Measurements from ENCODE around the gene FCHSD2. TPM values are rescaled to one million over a fixed set of nuclear protein-coding genes. Genes with fewer than 3 reads are reported as not detected.
"Not testable (repeated sequence)": the region's sequence is repeated elsewhere in the genome, so short reads cannot be mapped to it uniquely, and the experiment has no call there.

Gene FCHSD2
- total RNA-seq, 1 donor from 2014 or later: 19.2 TPM

- ATAC-seq; DNase-seq (ENCODE audit: low spot score): not testable (repeated sequence)
These were observed 330.4 kb downstream of the FCHSD2 start for GRCh38 chr11:72811686-72812085.

DNA sequence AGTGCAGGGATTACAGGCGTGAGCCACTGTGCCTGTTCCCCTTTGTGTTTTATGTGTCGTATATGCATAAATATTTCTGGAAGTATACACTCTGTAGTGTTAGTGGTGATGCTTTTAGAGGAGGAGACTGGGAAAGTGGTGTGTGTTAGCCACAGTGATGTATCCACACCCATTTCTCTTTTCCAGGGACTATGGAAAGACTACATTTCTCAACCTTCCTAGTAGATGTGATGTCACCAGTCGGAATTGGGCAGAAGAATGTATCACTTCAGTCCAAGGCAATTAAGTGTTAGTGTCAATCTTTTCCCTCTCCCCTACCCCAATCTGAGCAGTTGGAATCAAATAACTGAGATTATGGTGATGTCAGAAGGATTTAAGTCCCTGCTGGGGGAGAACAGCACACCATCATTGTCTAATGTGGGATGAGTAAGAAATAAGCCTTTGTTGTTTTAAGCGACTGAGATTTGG lies 333.8 kb downstream of the FCHSD2 start:
- DNase-seq (ENCODE audit: low spot score) (no peak), ATAC-seq (no peak)

GRCh38 chr11:72807792-72808191 lies 334.3 kb downstream of the FCHSD2 start:
- peak; percentile 31 for ATAC-seq

GRCh38 chr11:72807021-72807693 lies 335.0 kb downstream of the FCHSD2 start:
- DNase-seq (ENCODE audit: low spot score) (no peak), ATAC-seq (peak; percentile 82)

More at GRCh38 chr11:72807792-72808191, 334.3 kb downstream of the FCHSD2 start:
- DNase-seq (ENCODE audit: low spot score): no peak

GRCh38 chr11:72806378-72806777 lies 335.7 kb downstream of the FCHSD2 start:
- DNase-seq (ENCODE audit: low spot score); ATAC-seq: not testable (repeated sequence)

DNA sequence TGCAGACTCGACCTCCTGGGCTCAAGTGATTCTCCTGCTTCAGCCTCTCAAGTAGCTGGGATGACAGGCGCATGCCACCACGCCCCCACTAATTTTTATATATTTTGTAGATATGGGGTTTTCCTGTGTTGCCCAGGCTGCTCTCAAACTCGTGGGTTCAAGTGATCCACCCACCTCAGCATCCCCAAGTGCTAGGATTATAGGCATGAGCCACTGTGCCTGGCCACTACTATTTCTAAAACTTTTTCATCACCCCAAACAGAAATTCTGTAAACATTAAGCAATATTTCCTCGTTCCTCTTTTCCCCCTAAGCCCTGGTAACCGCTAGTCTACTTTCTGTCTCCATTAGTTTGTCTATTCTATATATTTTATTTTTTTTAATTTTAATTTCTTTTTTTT lies 336.9 kb downstream of the FCHSD2 start:
- no peak for DNase-seq (ENCODE audit: low spot score)
- no peak for ATAC-seq

DNA sequence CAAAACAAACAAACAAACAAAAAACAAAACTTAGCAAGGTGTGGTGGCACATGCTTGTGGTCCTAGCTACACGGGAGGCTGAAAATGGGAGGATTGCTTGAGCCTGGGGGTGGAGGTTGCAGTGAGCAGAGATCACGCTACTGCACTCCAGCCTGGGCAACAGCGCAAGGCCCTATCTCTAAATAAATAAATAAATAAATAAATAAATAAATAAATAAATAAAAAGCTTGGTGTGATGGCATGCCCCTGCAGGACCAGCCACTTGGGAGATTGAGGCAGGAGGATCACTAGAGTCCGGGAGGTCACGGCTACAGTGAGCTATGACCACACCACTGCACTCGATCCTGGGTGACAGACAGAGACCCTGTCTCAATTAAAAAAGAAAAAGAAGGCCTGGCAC lies 339.3 kb downstream of the FCHSD2 start:
- DNase-seq (ENCODE audit: low spot score) (no peak), ATAC-seq (no peak)

GRCh38 chr11:72799441-72799840 lies 342.7 kb downstream of the FCHSD2 start:
- ATAC-seq (no peak), DNase-seq (ENCODE audit: low spot score) (no peak)

DNA sequence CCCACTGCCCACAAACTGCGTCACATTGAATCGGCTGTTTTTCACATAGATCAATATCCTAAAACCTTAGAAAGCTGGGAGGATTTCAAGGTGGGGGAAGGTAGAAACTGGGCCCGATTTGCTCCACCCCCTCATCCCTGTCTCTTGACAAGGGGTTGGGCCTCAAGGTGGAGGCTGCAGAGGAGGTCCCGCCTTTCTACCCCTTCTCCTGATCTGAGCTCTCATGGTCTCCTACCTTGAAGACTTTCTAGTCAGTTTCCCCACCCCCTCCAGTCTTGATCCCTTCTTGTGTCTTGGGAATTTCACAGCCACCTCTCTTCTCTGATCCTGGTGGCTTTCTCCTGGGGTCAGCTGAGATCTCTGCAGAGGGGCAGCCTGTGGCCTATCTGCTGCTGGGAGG lies 343.8 kb downstream of the FCHSD2 start:
- no peak for ATAC-seq
- no peak for DNase-seq (ENCODE audit: low spot score)

DNA sequence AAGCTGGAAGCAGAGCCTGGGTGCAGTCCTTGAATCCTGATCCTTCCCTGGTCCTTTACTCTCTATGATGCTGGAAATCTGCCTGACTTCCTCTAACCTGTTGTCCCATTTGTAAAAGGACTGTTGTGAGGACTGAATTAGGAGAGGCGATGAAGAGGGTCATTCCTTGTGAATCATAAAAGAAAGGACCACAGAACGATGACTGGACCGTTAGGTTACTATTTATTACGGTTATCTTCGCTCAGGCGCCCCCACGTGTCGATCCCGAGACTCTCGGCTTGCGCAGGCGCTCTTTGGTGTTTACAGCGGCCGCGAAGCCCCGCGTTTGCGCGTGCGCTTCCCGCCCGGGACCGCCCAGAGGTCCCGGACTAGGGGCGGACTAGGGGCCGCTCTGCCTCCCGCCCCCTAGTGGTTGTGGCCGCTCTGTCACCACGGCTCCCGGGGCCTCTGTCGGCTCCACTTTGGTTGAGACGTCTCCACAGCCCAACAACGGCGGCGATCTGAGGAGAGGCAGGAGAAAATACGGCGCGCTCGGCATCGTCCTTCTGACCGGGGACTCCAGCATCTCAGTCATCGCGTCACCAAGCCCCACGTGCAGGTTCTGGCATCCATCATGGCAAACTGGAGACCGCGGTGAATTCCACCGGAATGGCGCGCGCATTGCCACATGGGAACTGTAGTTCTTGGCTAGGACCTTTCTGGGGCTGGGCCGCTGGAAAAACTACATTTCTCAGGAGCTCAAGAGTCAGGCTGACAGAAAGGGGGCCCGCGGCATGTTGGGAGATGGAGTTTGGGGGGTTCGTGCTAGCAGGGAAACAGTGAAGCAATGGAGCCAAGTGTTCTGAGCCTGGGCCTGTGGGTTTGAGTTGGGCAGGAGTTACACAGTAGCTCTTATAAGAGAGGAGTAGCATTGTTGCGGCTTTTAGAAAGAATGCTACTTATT lies 348.4 kb downstream of the FCHSD2 start, which contains the start of gene STARD10:
Gene STARD10 (minus strand): TSS at position 623 of the 943 bp plus-strand sequence. CDS start 12,866 bp downstream, outside the sequence.
- ATAC-seq: peak; percentile 91

GRCh38 chr11:72793076-72793424 lies 349.1 kb downstream of the FCHSD2 start:
- ATAC-seq: no peak
- no peak for DNase-seq (ENCODE audit: low spot score)

More for the DNA sequence above, 348.4 kb downstream of the FCHSD2 start, which contains the start of gene STARD10:
- DNase-seq (ENCODE audit: low spot score): peak; percentile 97

DNA sequence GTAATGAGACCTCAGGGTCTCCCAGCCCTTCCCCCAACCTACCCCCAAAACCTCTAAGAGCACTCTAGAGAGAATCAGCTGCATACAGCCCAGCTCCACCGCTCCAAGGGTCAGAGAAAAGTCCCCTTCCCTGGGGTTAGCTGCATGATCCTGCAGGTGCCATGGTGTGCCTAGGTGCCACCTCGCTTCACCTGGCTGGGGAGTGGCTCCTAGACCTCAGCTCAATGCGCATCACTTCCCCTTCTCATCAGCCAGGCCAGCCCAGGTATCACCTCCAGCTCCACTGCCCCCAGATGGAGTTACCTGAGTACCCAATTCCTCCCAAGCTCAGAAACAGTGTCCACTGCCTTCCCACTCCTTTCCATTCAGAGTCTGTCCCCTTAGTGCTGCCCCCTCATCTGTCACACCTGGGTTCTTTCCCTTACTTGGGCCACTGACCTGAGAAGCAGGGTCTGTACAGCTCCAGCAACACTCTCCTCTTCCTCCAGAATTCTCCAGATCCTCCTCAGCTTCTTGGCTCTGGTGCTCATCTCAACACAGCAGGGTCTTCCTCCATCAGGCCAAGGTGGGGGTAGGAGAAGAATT lies 349.6 kb downstream of the FCHSD2 start:
- DNase-seq (ENCODE audit: low spot score) (no peak), ATAC-seq (no peak)

- DNase-seq (ENCODE audit: low spot score); ATAC-seq: not testable (repeated sequence)
These were observed 350.9 kb downstream of the FCHSD2 start for GRCh38 chr11:72791228-72791627.

DNA sequence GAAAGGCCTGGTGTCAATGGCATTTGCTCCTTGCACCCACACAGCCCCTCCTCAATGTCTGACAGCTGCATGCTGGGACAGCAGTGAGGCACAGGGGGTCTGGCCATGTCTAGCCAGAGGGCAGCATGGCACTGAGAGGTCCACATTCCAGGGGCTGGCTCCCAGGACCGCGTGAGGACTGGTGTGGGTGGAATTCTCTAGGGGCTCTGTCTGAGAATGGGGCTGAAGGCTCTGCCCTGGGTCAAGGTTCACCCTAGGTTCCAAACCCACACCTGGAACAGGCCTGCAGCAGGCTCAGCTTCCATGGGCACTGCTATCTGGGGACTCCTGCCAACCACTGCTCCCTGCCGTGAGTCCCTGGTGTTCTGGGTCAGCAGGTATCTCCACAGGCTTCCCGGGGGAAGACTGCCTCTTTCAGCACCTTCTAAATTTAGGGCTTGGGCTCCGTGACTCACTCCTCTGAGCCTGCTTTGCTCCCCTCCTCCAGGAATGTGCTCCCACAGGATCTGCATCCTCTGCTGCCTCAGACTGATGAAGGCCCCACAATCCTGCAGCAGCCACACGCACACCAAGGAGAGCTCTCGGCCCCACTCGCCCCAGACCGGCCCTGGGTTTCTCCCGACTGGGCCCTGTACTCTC lies 352.5 kb downstream of the FCHSD2 start:
- DNase-seq (ENCODE audit: low spot score): peak; percentile 86
- ATAC-seq: peak; percentile 52

GRCh38 chr11:72788241-72788640 lies 353.9 kb downstream of the FCHSD2 start:
- ATAC-seq (no peak), DNase-seq (ENCODE audit: low spot score) (no peak)

GRCh38 chr11:72787216-72788104 lies 354.7 kb downstream of the FCHSD2 start:
- ATAC-seq (peak; percentile 81), DNase-seq (ENCODE audit: low spot score) (peak; percentile 95)

All from left lobe of liver (tissue), 2 donors.